ENCODE results near the gene NPNT.

GRCh38 chr4:106019771-106020170 is 124.5 kb downstream of the NPNT start:
- TF ChIP-seq CTCF (IDR thresholded peaks at IDR 0.05) (no peak), POLR2A (IDR thresholded peaks at IDR 0.05) (no peak), POLR2AphosphoS5 (IDR thresholded peaks at IDR 0.05) (no peak)
